ENCODE measurements around the gene DRAXIN.

- no peak for TF ChIP-seq CTCF (IDR thresholded peaks at IDR 0.05; ENCODE audit: poor library complexity, severe bottlenecking)
- no peak for TF ChIP-seq EP300 (conservative IDR thresholded peaks at IDR 0.05; ENCODE audit: poor library complexity, severe bottlenecking)
- no peak for TF ChIP-seq POLR2AphosphoS5 (IDR thresholded peaks at IDR 0.05)
- no peak for TF ChIP-seq REST (IDR thresholded peaks at IDR 0.05; ENCODE audit: borderline replicate concordance)
- no peak for TF ChIP-seq EZH2 (IDR thresholded peaks at IDR 0.05; ENCODE audit: borderline replicate concordance, insufficient read depth, low read length, poor library complexity, severe bottlenecking)
- TF ChIP-seq SMC3 (conservative IDR thresholded peaks at IDR 0.05; ENCODE audit: poor library complexity): no peak
- no peak for TF ChIP-seq RAD21 (conservative IDR thresholded peaks at IDR 0.05)
These were observed 30.4 kb upstream of the DRAXIN start for GRCh38 chr1:11661103-11661502.

Measured in neural cell (in vitro differentiated cells).